ENCODE measurements around the gene TESMIN. TPM values are rescaled to one million over a fixed set of nuclear protein-coding genes. Genes with fewer than 3 reads are reported as not detected.

The TESMIN gene
- total RNA-seq, 2 donors from 2014 or later = 14.3 to 20.7 TPM

GRCh38 chr11:68711114-68711513 lies 40.2 kb downstream of the TESMIN start:
- Histone ChIP-seq H3K4me1 (no peaks in the 10 kb centered on the region), H3K27ac (no peak overlapping the region), H3K27me3 (no peaks in the 10 kb centered on the region), H3K36me3 (no peaks in the 10 kb centered on the region), H3K9ac (ENCODE audit: low read depth in 2 of 2, low read length in 2 of 2) (no peak overlapping the region), H3K4me3 (no peak overlapping the region), H3K9me3 (no peaks in the 10 kb centered on the region)
- intact Hi-C loops (cut with DNase I) = no loop called here
- TF ChIP-seq, protein P1, sequence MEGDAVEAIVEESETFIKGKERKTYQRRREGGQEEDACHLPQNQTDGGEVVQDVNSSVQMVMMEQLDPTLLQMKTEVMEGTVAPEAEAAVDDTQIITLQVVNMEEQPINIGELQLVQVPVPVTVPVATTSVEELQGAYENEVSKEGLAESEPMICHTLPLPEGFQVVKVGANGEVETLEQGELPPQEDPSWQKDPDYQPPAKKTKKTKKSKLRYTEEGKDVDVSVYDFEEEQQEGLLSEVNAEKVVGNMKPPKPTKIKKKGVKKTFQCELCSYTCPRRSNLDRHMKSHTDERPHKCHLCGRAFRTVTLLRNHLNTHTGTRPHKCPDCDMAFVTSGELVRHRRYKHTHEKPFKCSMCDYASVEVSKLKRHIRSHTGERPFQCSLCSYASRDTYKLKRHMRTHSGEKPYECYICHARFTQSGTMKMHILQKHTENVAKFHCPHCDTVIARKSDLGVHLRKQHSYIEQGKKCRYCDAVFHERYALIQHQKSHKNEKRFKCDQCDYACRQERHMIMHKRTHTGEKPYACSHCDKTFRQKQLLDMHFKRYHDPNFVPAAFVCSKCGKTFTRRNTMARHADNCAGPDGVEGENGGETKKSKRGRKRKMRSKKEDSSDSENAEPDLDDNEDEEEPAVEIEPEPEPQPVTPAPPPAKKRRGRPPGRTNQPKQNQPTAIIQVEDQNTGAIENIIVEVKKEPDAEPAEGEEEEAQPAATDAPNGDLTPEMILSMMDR (IDR thresholded peaks at IDR 0.05) = no peak
- DNase-seq = no peak

DNA sequence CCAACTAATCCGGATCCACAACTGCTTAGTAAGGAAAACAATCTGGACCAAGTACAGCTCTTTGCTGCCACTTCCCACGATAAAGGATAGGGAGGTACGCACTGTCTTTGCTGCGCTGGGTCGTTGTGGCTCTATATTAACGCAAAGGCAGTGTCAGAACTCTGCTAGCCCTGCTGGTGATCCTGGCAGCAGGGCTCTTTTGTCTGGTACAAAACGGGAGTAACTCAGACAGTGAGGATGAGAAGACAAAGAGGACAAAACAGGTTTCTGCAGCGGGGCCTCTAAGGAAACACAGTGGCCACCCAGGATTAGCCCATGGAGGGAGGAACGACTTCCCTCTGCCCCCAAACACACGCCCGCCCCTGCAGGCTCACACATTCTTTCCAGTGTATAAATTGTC lies 40.9 kb downstream of the TESMIN start:
- intact Hi-C loops (cut with DNase I) = no loop called here
- DNase-seq = no peak
- H3K4me3 ChIP-seq = no peak overlapping the region

GRCh38 chr11:68709062-68709461 lies 42.3 kb downstream of the TESMIN start:
- no peaks in the 10 kb centered on the region for H3K4me1 ChIP-seq
- no peak for DNase-seq
- no peak overlapping the region for H3K27ac ChIP-seq
- H3K4me3 ChIP-seq = no peak overlapping the region
- no peaks in the 10 kb centered on the region for H3K27me3 ChIP-seq
- no peaks in the 10 kb centered on the region for H3K36me3 ChIP-seq
- TF ChIP-seq, protein P1 (IDR thresholded peaks at IDR 0.05) = no peak
- intact Hi-C loops (cut with DNase I) = no loop called here
- no peak overlapping the region for H3K9ac ChIP-seq (ENCODE audit: low read depth in 2 of 2, low read length in 2 of 2)
- no peaks in the 10 kb centered on the region for H3K9me3 ChIP-seq

More for the DNA sequence above, 40.9 kb downstream of the TESMIN start:
- TF ChIP-seq, protein P1 (IDR thresholded peaks at IDR 0.05) = no peak
- H3K9me3 ChIP-seq = no peaks in the 10 kb centered on the region
- no peaks in the 10 kb centered on the region for H3K36me3 ChIP-seq
- no peak overlapping the region for H3K9ac ChIP-seq (ENCODE audit: low read depth in 2 of 2, low read length in 2 of 2)
- H3K27me3 ChIP-seq = no peaks in the 10 kb centered on the region
- no peak overlapping the region for H3K27ac ChIP-seq
- no peaks in the 10 kb centered on the region for H3K4me1 ChIP-seq

GRCh38 chr11:68707527-68707926 lies 43.8 kb downstream of the TESMIN start:
- no peak overlapping the region for H3K9ac ChIP-seq (ENCODE audit: low read depth in 2 of 2, low read length in 2 of 2)
- TF ChIP-seq, protein P1 (IDR thresholded peaks at IDR 0.05) = no peak

GRCh38 chr11:68704887-68705286 lies 46.4 kb downstream of the TESMIN start:
- Histone ChIP-seq H3K36me3 (no peaks in the 10 kb centered on the region), H3K4me3 (no peak overlapping the region), H3K4me1 (no peaks in the 10 kb centered on the region), H3K27ac (no peak overlapping the region), H3K9me3 (no peaks in the 10 kb centered on the region), H3K27me3 (no peaks in the 10 kb centered on the region), H3K9ac (ENCODE audit: low read depth in 2 of 2, low read length in 2 of 2) (no peak overlapping the region)
- TF ChIP-seq, protein P1 (IDR thresholded peaks at IDR 0.05) = no peak
- no peak for DNase-seq
- intact Hi-C loops (cut with DNase I) = no loop called here

More at GRCh38 chr11:68707527-68707926, 43.8 kb downstream of the TESMIN start:
- Histone ChIP-seq H3K4me3 (no peak overlapping the region), H3K27ac (no peak overlapping the region), H3K9me3 (no peaks in the 10 kb centered on the region), H3K27me3 (no peaks in the 10 kb centered on the region), H3K4me1 (no peaks in the 10 kb centered on the region), H3K36me3 (no peaks in the 10 kb centered on the region)
- intact Hi-C loops (cut with DNase I) = no loop called here
- DNase-seq = no peak

All from colonic mucosa (tissue), 4 donors.